ENCODE data around the gene GSKIP.

DNA sequence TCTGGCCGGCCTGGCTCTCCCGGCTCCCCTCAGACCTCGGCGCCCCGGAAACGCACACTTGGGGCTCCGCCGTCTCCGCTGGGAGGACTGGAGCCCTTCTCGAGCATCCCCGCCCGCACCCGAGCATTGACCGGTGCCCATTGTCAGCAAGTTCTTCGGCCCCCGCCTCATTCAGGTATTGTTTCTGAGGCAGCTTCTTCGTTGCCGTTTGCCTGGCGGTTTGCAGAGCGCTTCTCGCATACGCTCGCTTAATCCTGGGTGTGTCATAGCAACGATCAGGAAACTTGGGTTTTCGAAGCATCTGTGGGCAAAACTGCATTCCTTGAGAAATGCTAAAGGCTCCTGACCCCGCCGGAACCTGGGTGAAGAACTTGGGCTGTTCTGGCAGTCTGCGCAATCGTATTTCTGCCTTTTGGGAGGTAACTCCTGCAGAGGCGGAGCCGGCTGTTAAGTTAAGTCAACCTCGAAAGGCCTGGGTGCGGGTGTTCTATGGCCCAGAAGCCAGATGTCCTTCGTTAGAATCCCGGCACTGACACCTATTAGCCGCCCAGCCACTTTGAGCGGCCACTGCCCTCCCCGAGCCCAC, 518 bp downstream of the GSKIP start:
- TF ChIP-seq POLR2AphosphoS5 (IDR thresholded peaks at IDR 0.05; ENCODE audit: low read depth, low read length) (no peak), POLR2A (IDR thresholded peaks at IDR 0.05; ENCODE audit: low read depth, low read length) (no peak)
